ENCODE data around the gene SPECC1L. TPM values are rescaled to one million over a fixed set of nuclear protein-coding genes. Genes with fewer than 3 reads are reported as not detected.

Gene SPECC1L
- total RNA-seq, 1 donor from 2014 or later = 25.0 TPM

- Histone ChIP-seq H3K4me3 (ENCODE audit: low read depth, low read length) (no peak overlapping the region), H3K36me3 (ENCODE audit: control insufficient read depth, insufficient read depth, low read length) (peaks cover 2% of the 10 kb centered on the region), H3K27me3 (ENCODE audit: control insufficient read depth, insufficient read depth, low read length) (no peaks in the 10 kb centered on the region)
- DNase-seq (ENCODE audit: low read depth) (no peak), FAIRE-seq (no peak)
- TF ChIP-seq, protein P1, sequence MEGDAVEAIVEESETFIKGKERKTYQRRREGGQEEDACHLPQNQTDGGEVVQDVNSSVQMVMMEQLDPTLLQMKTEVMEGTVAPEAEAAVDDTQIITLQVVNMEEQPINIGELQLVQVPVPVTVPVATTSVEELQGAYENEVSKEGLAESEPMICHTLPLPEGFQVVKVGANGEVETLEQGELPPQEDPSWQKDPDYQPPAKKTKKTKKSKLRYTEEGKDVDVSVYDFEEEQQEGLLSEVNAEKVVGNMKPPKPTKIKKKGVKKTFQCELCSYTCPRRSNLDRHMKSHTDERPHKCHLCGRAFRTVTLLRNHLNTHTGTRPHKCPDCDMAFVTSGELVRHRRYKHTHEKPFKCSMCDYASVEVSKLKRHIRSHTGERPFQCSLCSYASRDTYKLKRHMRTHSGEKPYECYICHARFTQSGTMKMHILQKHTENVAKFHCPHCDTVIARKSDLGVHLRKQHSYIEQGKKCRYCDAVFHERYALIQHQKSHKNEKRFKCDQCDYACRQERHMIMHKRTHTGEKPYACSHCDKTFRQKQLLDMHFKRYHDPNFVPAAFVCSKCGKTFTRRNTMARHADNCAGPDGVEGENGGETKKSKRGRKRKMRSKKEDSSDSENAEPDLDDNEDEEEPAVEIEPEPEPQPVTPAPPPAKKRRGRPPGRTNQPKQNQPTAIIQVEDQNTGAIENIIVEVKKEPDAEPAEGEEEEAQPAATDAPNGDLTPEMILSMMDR (IDR thresholded peaks at IDR 0.05; ENCODE audit: insufficient read depth, low read length, severe bottlenecking) = no peak
Observed at GRCh38 chr22:24390576-24390975, 119.9 kb downstream of the SPECC1L start.

DNA sequence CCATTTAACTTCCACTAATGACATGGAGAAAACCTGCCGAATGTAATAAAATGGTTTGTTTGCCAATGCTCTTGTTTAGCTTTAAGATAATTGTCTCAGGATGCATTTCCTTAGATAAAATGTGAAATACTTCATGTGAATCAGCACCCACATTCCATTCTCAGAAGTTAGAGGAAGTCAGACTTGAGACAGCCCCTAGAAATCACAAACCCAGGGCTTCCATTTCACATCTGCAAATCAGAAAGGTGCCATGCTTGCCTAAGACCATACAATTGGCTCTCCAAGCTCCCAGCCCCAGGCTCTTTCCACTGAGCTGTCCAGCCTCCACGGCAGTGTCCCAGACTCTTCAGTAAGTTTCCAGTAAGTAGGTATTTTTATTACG is 121.2 kb downstream of the SPECC1L start:
- Histone ChIP-seq H3K36me3 (ENCODE audit: control insufficient read depth, insufficient read depth, low read length) (peaks cover 2% of the 10 kb centered on the region), H3K27me3 (ENCODE audit: control insufficient read depth, insufficient read depth, low read length) (no peaks in the 10 kb centered on the region), H3K4me3 (ENCODE audit: low read depth, low read length) (no peak overlapping the region)
- peak; percentile 42 for DNase-seq (ENCODE audit: low read depth)
- FAIRE-seq = no peak
- TF ChIP-seq, protein P1 (IDR thresholded peaks at IDR 0.05; ENCODE audit: insufficient read depth, low read length, severe bottlenecking) = no peak

DNA sequence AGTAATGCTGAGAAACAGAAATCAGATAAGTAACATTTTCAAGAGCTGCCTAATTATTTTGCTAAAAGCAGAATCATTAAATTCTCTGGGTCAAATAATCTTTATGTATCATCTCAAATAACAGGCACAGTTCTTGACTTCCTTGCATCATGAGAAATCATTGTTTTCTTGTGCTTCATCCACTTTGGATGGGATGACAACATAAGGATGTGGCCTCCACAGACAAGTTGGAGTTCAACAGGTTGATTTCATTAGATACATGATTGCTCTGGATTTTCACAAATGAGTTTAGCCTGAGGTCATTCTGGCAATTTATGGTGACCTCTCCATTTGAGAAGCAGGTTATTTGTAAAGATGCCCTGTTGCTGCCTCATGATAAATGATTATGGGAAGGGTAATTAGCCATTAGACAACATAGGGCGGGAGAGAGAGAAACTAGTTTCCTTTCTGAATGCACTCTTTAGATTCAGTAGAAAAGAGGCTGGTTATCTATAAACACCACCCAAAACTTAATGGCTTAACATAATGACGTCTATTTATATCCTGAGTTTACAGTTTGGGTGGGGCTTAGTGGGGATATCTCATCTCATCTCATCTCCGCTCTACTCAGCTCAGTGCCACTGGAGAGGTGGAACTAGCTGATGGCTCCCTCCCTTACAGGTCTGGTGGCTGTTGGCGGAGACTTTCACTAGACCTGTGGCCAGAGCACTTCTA is 121.7 kb downstream of the SPECC1L start:
- FAIRE-seq (no peak), DNase-seq (ENCODE audit: low read depth) (no peak)
- Histone ChIP-seq H3K4me3 (ENCODE audit: low read depth, low read length) (no peak overlapping the region), H3K27me3 (ENCODE audit: control insufficient read depth, insufficient read depth, low read length) (no peaks in the 10 kb centered on the region), H3K36me3 (ENCODE audit: control insufficient read depth, insufficient read depth, low read length) (peaks cover 4% of the 10 kb centered on the region)
- TF ChIP-seq, protein P1 (IDR thresholded peaks at IDR 0.05; ENCODE audit: insufficient read depth, low read length, severe bottlenecking) = no peak

DNA sequence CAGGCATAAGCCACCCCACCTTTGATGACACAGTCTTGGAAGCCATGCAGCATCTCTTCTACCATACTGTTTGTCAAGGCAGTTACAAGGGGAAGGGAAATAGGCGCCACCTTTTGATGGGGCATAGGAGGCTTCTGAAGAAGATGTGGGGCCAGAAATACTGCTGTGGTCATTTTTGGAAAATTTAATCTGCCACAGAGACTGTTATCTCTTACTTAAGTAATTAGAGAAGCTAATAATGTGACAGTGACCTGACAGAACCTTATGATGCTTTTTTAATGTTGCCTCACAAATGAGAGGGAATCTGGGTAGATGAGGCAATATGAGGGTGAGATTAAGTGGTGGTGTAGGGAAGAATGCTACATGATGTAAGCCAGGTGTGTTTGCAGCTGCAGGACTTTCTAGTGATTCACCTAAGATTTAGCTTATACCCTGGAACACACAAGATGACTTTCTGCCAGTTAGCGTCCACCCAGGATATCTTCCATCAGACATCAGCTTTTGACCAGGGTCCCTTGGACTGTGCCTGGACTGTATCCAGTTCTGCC is 122.5 kb downstream of the SPECC1L start:
- Histone ChIP-seq H3K27me3 (ENCODE audit: control insufficient read depth, insufficient read depth, low read length) (no peaks in the 10 kb centered on the region), H3K4me3 (ENCODE audit: low read depth, low read length) (no peak overlapping the region), H3K36me3 (ENCODE audit: control insufficient read depth, insufficient read depth, low read length) (peaks cover 4% of the 10 kb centered on the region)
- peak; percentile 70 for FAIRE-seq
- DNase-seq (ENCODE audit: low read depth) = peak; percentile 44
- TF ChIP-seq, protein P1 (IDR thresholded peaks at IDR 0.05; ENCODE audit: insufficient read depth, low read length, severe bottlenecking) = no peak

DNA sequence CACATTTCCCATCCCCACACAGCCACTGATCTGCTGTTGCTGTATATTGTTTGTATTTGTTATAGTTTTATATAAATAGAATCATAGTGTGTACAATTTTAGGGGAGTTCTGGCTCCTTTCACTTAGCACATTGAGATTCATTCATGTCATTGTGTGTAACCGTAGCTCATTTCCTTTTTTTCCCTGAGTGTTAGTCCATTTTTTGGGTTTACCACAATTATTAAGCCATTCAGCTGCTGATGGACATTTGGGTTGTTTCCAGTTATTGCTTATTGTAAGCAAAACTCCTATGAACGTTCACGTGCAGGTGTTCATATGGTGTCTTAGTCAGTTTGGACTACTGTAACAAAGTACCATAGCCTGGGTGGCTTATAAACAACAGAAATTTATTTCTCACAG is 123.2 kb downstream of the SPECC1L start:
- FAIRE-seq = no peak
- peaks cover 4% of the 10 kb centered on the region for H3K36me3 ChIP-seq (ENCODE audit: control insufficient read depth, insufficient read depth, low read length)
- no peaks in the 10 kb centered on the region for H3K27me3 ChIP-seq (ENCODE audit: control insufficient read depth, insufficient read depth, low read length)
- no peak for DNase-seq (ENCODE audit: low read depth)
- TF ChIP-seq, protein P1 (IDR thresholded peaks at IDR 0.05; ENCODE audit: insufficient read depth, low read length, severe bottlenecking) = no peak
- H3K4me3 ChIP-seq (ENCODE audit: low read depth, low read length) = no peak overlapping the region

Measured in bronchial epithelial cell (primary cell).